Neuron (in vitro differentiated cells): ENCODE measurements around the gene GRPEL1.

Experiments
- H2AFZ ChIP-seq: one replicate; pipeline ENCODE4 v1.6.1; 2013; ENCODE audit warnings: low read depth, mild to moderate bottlenecking, inconsistent platforms, low read length, moderate library complexity
- H3K27me3 ChIP-seq: one replicate; pipeline ENCODE4 v1.6.1; 2013; ENCODE audit warnings: low read length; ENCODE audit not compliant: insufficient read depth
- H3K36me3 ChIP-seq: one replicate; pipeline ENCODE4 v1.6.1; 2013; ENCODE audit warnings: low read length; ENCODE audit not compliant: insufficient read depth
- H3K4me1 ChIP-seq: one replicate; pipeline ENCODE4 v1.6.1; 2013; ENCODE audit warnings: low read length; ENCODE audit not compliant: insufficient read depth
- H3K4me3 ChIP-seq: 2 replicates; pipeline ENCODE4 v1.5.1; 2013; ENCODE audit warnings: mild to moderate bottlenecking, low read length, moderate library complexity
- H3K9me3 ChIP-seq: one replicate; pipeline ENCODE4 v1.6.1; 2013; ENCODE audit warnings: low read length

The GRPEL1 gene

GRCh38 chr4:7068279-7068842 lies 497 bp upstream of the GRPEL1 start:
- H3K4me1 ChIP-seq: peaks cover 16% of the 10 kb centered on the region
- no peaks in the 10 kb centered on the region for H3K9me3 ChIP-seq
- H3K4me3 ChIP-seq: peak overlapping the region; percentile 75
- peaks cover 14% of the 10 kb centered on the region for H3K36me3 ChIP-seq
- no peaks in the 10 kb centered on the region for H3K27me3 ChIP-seq
- H2AFZ ChIP-seq: peak overlapping the region; percentile 90

- Histone ChIP-seq H3K4me3 (peak overlapping the region; percentile 75), H2AFZ (no peak overlapping the region), H3K36me3 (peaks cover 20% of the 10 kb centered on the region), H3K9me3 (no peaks in the 10 kb centered on the region), H3K27me3 (no peaks in the 10 kb centered on the region), H3K4me1 (peaks cover 16% of the 10 kb centered on the region)
These were observed 775 bp downstream of the GRPEL1 start for GRCh38 chr4:7067126-7067451.

- Histone ChIP-seq H3K9me3 (no peaks in the 10 kb centered on the region), H3K4me3 (peak overlapping the region; percentile 75), H3K4me1 (peaks cover 16% of the 10 kb centered on the region), H3K36me3 (peaks cover 26% of the 10 kb centered on the region), H3K27me3 (no peaks in the 10 kb centered on the region), H2AFZ (no peak overlapping the region)
These were observed 1.4 kb downstream of the GRPEL1 start for GRCh38 chr4:7066493-7066892.

GRCh38 chr4:7066006-7066405 lies 1.9 kb downstream of the GRPEL1 start:
- Histone ChIP-seq H3K4me3 (no peak overlapping the region), H3K9me3 (no peaks in the 10 kb centered on the region), H2AFZ (no peak overlapping the region), H3K4me1 (peaks cover 16% of the 10 kb centered on the region), H3K27me3 (no peaks in the 10 kb centered on the region), H3K36me3 (peaks cover 30% of the 10 kb centered on the region)

- no peaks in the 10 kb centered on the region for H3K27me3 ChIP-seq
- no peaks in the 10 kb centered on the region for H3K9me3 ChIP-seq
- peaks cover 42% of the 10 kb centered on the region for H3K36me3 ChIP-seq
- H2AFZ ChIP-seq: no peak overlapping the region
- H3K4me3 ChIP-seq: no peak overlapping the region
- H3K4me1 ChIP-seq: peaks cover 29% of the 10 kb centered on the region
These were observed 4.5 kb downstream of the GRPEL1 start for GRCh38 chr4:7063362-7063761.

- Histone ChIP-seq H3K4me1 (peaks cover 29% of the 10 kb centered on the region), H3K4me3 (no peak overlapping the region), H3K9me3 (no peaks in the 10 kb centered on the region), H2AFZ (no peak overlapping the region), H3K27me3 (no peaks in the 10 kb centered on the region), H3K36me3 (peaks cover 42% of the 10 kb centered on the region)
These were observed 5.0 kb downstream of the GRPEL1 start for GRCh38 chr4:7062816-7063215.

- no peak overlapping the region for H2AFZ ChIP-seq
- no peaks in the 10 kb centered on the region for H3K27me3 ChIP-seq
- no peaks in the 10 kb centered on the region for H3K9me3 ChIP-seq
- peaks cover 46% of the 10 kb centered on the region for H3K36me3 ChIP-seq
- H3K4me3 ChIP-seq: no peak overlapping the region
- H3K4me1 ChIP-seq: peaks cover 24% of the 10 kb centered on the region
These were observed 6.0 kb downstream of the GRPEL1 start for GRCh38 chr4:7061815-7062214.

- no peaks in the 10 kb centered on the region for H3K27me3 ChIP-seq
- H2AFZ ChIP-seq: no peak overlapping the region
- H3K4me1 ChIP-seq: peaks cover 20% of the 10 kb centered on the region
- no peak overlapping the region for H3K4me3 ChIP-seq
- H3K9me3 ChIP-seq: no peaks in the 10 kb centered on the region
- peaks cover 54% of the 10 kb centered on the region for H3K36me3 ChIP-seq
These were observed 7.3 kb downstream of the GRPEL1 start for GRCh38 chr4:7060346-7061150.

GRCh38 chr4:7059662-7060061 lies 8.2 kb downstream of the GRPEL1 start:
- H3K27me3 ChIP-seq: no peaks in the 10 kb centered on the region
- peaks cover 56% of the 10 kb centered on the region for H3K36me3 ChIP-seq
- no peak overlapping the region for H2AFZ ChIP-seq
- no peak overlapping the region for H3K4me3 ChIP-seq
- H3K9me3 ChIP-seq: no peaks in the 10 kb centered on the region
- peaks cover 20% of the 10 kb centered on the region for H3K4me1 ChIP-seq

- H3K4me1 ChIP-seq: peaks cover 20% of the 10 kb centered on the region
- no peaks in the 10 kb centered on the region for H3K27me3 ChIP-seq
- H3K4me3 ChIP-seq: no peak overlapping the region
- no peak overlapping the region for H2AFZ ChIP-seq
- peaks cover 62% of the 10 kb centered on the region for H3K36me3 ChIP-seq
- H3K9me3 ChIP-seq: peaks cover 8% of the 10 kb centered on the region
These were observed 9.1 kb downstream of the GRPEL1 start for GRCh38 chr4:7058792-7059191.

- H3K36me3 ChIP-seq: peaks cover 51% of the 10 kb centered on the region
- H3K9me3 ChIP-seq: peaks cover 9% of the 10 kb centered on the region
- H3K4me3 ChIP-seq: no peak overlapping the region
- H3K27me3 ChIP-seq: no peaks in the 10 kb centered on the region
- H2AFZ ChIP-seq: no peak overlapping the region
- peaks cover 20% of the 10 kb centered on the region for H3K4me1 ChIP-seq
These were observed 11.9 kb downstream of the GRPEL1 start for GRCh38 chr4:7055990-7056325.

GRCh38 chr4:7055111-7055989 lies 12.5 kb downstream of the GRPEL1 start:
- Histone ChIP-seq H3K4me1 (peaks cover 15% of the 10 kb centered on the region), H3K27me3 (no peaks in the 10 kb centered on the region), H2AFZ (no peak overlapping the region), H3K36me3 (peaks cover 45% of the 10 kb centered on the region), H3K4me3 (no peak overlapping the region), H3K9me3 (peaks cover 9% of the 10 kb centered on the region)
